Measurements from ENCODE around the gene C18orf63.

Gene C18orf63

DNA sequence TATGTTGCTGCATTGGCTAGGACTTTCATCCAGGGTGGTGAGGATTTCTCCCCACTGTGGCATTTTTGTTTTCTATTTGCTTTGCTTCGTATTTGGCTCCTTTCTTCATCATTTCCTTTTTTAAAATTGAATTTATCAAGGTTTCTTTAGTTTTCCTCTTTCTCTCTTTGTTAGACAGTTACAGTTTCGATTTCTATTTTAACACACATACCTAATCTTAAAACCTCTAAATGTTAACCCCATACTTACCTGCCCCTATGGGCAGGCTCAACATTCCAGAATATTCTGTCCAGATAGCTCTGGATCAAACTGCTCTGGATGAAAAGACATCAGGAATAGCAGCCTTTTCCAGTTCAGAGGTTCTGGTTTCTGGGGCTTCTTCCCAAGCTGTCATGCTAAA lies 92.2 kb downstream of the C18orf63 start:
- no peak for DNase-seq (ENCODE audit: low read depth in 2 of 2, low spot score in 1 of 2)
